ENCODE data around the gene MAGIX. TPM values are rescaled to one million over a fixed set of nuclear protein-coding genes. Genes with fewer than 3 reads are reported as not detected.

MAGIX gene
- total and polyA plus RNA-seq, 10 donors: 0.89 to 4.3 (median 1.4) TPM

GRCh38 chrX:49184294-49185281, 22.0 kb downstream of the MAGIX start:
- DNase-seq: peak; percentile 89
- H3K27ac ChIP-seq: peak overlapping the region in 7 of 8 donors; percentile 62 to 87 (median 70)
- peak overlapping the region in 7 of 8 donors; percentile 33 to 76 (median 49) for H3K4me3 ChIP-seq
- TF ChIP-seq POLR2A (IDR thresholded peaks at IDR 0.05): no peak
- TF ChIP-seq CTCF (IDR thresholded peaks at IDR 0.05 in 8 of 11, conservative IDR thresholded peaks at IDR 0.05 in 3 of 11): no peak
- TF ChIP-seq POLR2AphosphoS5 (IDR thresholded peaks at IDR 0.05): peak; percentile 42 to 70 (median 68)
- intact Hi-C loops (cut with DNase I; ENCODE audit: low total_unique reads): no loop called here
- no peaks in the 10 kb centered on the region for H3K9me3 ChIP-seq
- WGBS, 5 donors: 17 to 56% (median 39%) methylated on average over 17 to 46 of the region's 46 CpGs
- peaks cover 0 to 39% (median 13%) of the 10 kb centered on the region in 6 donors for H3K4me1 ChIP-seq
- peaks cover 0 to 36% (median 3%) of the 10 kb centered on the region in 6 donors for H3K36me3 ChIP-seq
- H3K27me3 ChIP-seq (replicated peaks in 1 of 7): no peaks in the 10 kb centered on the region

- H3K36me3 ChIP-seq: peaks cover 0 to 23% (median 3%) of the 10 kb centered on the region in 6 donors
- H3K27me3 ChIP-seq (replicated peaks in 1 of 7): no peaks in the 10 kb centered on the region
- 15 to 70% (median 40%) methylated on average over 12 to 62 of the region's 62 CpGs for WGBS, 5 donors
- peak within 1 kb of the TSS; percentile 57 to 90 (median 80) for H3K27ac ChIP-seq
- TF ChIP-seq POLR2AphosphoS5 (IDR thresholded peaks at IDR 0.05): peak; percentile 86 to 90 (median 86)
- TF ChIP-seq CTCF (IDR thresholded peaks at IDR 0.05 in 8 of 11, conservative IDR thresholded peaks at IDR 0.05 in 3 of 11): peak in 10 of 11 experiments; percentile 21 to 63 (median 47)
- peak in 1 of 3 donors; percentile 37 for TF ChIP-seq POLR2A (IDR thresholded peaks at IDR 0.05)
- peak within 1 kb of the TSS; percentile 23 to 76 (median 49) for H3K4me3 ChIP-seq
- peaks cover 0 to 47% (median 15%) of the 10 kb centered on the region in 6 donors for H3K4me1 ChIP-seq
- peak; percentile 96 for DNase-seq
- H3K9me3 ChIP-seq: no peaks in the 10 kb centered on the region
- intact Hi-C loops (cut with DNase I; ENCODE audit: low total_unique reads): no loop called here
Measured at GRCh38 chrX:49186125-49187027, 23.8 kb downstream of the MAGIX start, which contains the start of gene PRICKLE3. Gene PRICKLE3 (minus strand): TSS chrX:49186373. CDS start chrX:49186297, 76 bp downstream.

GRCh38 chrX:49187028-49187394, 24.5 kb downstream of the MAGIX start:
- Histone ChIP-seq H3K9me3 (no peaks in the 10 kb centered on the region), H3K27ac (peak overlapping the region in 5 of 8 donors; percentile 75 to 90 (median 83)), H3K27me3 (replicated peaks in 1 of 7) (no peaks in the 10 kb centered on the region), H3K4me1 (peaks cover 0 to 52% (median 19%) of the 10 kb centered on the region in 6 donors), H3K4me3 (no peak overlapping the region), H3K36me3 (peaks cover 0 to 18% (median 3%) of the 10 kb centered on the region in 6 donors)
- intact Hi-C loops (cut with DNase I; ENCODE audit: low total_unique reads): no loop called here
- TF ChIP-seq POLR2AphosphoS5 (IDR thresholded peaks at IDR 0.05) (no peak), POLR2A (IDR thresholded peaks at IDR 0.05) (no peak), CTCF (IDR thresholded peaks at IDR 0.05 in 8 of 11, conservative IDR thresholded peaks at IDR 0.05 in 3 of 11) (no peak)
- peak; percentile 72 for DNase-seq
- 74 to 81% (median 79%) methylated on average over 12 to 15 of the region's 15 CpGs for WGBS, 5 donors

All from spleen (tissue), 11 donors.